GM20431 (cell line): ENCODE results near the gene NPLOC4.

Source experiments
- in situ Hi-C: fragments of 300-500 bp; cut with MseI, MboI; formaldehyde crosslinking; loops from one replicate; pipeline ENCODE4 v1.15.0; 2020; ENCODE audit warnings: low sequenced_read_pairs; ENCODE audit not compliant: unreplicated experiment

NPLOC4 gene

DNA sequence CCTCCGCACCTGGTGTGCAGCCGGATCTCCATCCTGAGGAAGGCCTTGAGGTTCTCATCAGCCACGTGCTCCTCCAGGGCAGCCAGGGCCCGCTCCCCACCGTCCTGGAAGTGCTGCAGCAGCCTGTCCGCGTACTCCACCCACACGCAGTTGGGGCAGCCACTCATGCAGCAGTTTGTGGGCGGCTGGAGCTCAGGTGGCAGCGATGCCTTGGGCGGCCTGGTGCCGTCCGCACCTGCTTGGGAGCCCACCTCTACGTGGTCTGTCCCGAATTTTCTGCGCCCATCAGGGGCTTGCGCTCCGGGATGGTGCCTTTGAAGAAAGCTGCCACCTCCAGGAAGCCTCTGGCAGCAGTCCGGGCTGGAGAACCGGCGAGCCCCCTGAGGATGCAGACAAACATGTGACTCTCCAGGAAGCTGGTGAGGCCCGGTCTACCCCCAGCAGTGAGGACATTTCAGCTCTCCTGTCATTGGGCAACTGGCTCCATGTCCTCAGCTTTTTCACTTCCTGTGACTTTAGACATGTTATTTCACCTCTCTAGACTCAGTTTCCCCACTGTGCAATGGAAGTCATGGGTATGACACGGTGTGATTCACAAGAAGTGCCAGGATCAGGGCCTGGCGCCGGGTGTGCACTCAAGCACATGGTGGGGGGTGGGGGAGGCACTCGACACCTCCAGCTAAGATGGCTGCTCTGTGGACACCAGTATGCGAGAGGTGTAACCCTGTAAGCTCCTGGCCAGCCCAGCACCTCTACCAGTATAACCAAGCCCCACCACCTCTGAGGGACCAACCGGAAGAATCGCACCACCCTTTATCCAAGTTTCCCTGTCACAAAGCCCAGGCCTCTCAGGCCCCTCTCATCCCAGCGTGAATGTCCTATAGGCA lies 28.5 kb upstream of the NPLOC4 start:
- in situ Hi-C loops, result no loop called here

DNA sequence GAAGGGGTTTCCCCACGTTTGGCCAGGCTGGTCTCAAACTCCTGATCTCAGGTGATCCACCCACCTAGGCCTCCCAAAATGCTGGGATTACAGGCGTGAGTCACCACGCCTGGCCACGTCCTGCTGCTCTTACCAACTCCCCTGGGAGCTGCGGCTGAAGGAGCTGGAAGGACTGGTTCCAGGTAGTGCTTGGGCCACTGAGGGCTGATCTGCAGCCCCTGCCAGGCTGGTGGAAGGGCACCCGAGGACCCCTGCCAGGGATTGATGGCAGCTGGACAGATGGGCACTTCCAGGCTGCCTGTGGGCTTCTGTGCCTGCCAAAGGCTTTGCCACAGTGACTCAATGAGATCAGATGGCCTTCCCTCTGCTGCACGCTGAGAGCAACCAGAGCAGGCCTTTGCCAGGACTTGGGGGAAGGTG lies 27.1 kb upstream of the NPLOC4 start:
- in situ Hi-C loops, result no loop called here

DNA sequence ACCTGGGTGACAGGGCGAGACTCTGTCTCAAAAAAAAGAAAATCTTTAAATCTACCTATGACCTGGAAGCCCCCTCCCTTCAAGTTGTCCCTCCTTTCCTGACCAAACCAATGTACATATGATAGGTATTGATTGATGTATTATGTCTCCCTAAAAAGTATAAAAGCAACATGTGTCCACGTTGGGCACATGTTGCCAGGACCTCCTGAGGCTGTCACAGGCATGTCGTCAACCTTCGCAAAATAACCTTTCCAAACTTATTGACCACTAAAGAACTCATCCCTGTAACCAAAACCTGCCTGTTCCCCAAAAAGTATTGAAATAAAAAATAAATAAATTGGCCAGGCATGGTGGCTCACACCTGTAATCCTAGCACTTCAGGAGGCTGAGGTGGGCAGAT lies 25.1 kb upstream of the NPLOC4 start:
- in situ Hi-C loops, result no loop called here

DNA sequence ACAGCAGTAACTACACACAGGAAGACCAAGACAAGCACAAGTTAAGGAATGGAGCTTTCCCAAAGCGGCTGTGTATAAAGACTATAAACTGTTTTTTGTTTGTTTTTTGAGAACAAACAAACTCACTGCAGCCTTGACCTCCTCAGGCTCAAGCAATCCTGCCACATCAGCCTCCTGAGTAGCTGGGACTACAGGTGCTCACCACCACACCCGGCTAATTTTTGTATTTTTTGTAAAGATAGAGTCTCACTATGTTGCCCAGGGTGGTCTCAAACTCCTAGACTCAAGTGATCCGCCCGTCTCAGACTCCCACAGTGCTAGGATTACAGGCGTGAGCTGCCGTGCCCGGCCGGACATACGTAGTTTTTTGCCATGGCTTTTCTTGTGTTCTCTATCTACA lies 23.5 kb upstream of the NPLOC4 start:
- in situ Hi-C loops, result no loop called here

DNA sequence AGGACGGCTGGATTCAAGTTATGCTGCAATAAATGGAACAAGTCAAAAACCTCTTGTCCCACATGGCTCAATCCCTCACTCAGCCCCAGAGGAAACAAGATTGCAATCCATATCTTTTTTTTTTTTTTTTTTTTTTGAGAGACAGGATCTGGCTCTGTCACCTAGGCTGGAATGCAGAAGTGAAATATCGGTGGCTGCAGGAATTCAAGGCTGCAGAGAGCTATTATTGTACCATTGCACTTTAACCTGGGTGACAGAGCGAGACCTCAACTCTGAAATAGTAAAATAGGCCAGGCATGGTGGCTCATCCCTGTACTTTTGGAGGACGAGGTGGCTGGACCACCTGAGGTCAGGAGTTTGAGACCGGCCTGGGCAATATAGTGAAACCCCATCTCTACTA lies 22.1 kb upstream of the NPLOC4 start:
- in situ Hi-C loops, result no loop called here

DNA sequence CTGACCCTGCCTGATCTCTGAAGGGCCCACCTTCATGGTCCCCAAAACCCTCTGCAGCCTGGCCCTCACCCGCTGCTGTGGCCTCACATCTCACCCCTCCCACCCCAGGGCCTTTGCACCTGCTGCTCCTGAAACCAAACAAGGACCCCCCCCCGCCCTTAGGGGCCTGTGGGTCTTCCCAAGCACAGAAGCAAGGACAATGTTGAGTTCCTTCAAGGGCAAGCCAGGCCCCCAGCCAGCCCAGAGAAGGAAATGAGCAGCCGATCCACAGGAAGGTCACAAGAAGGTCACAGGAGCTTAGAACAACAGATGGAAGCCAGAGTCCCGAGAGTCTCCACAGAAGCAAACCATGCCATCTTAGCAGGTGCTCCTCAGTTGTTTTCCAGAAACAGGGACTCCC lies 19.9 kb upstream of the NPLOC4 start:
- in situ Hi-C loops, result no loop called here

DNA sequence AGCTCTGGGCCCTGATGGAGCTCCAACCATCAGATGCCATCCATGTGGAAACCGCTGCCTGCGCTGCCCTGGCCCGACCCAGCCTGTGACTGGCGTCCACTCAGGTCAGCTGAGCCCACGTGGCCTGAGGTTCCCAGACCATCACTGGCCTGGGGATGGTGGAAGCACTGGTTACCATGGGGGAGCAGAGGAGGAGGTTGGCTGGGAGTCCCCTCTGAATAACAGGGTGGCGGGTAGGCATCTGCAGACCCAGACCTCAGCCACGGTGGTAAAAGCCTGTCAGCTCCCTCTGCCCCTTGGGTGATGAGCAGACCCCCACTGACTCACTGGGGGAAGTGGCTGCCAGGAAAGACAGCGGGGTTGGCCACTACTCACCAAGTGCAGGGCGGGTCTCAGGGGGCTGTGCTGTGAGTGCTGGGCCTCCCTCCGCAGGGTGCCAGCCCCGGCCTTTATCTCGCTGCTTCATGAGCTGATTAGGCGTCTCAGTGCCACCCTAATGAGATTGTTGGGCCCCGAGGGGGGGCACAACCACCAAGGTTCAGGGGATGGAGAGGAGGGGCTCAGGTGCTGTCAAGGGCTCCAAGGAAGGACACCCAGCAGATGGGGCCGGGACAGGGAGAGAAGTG lies 19.3 kb upstream of the NPLOC4 start, which contains the start of gene PDE6G:
PDE6G (minus strand) TSS at position 425 of the 626 bp plus-strand sequence. CDS start 3,237 bp downstream, outside the sequence.
- in situ Hi-C loops, result no loop called here

DNA sequence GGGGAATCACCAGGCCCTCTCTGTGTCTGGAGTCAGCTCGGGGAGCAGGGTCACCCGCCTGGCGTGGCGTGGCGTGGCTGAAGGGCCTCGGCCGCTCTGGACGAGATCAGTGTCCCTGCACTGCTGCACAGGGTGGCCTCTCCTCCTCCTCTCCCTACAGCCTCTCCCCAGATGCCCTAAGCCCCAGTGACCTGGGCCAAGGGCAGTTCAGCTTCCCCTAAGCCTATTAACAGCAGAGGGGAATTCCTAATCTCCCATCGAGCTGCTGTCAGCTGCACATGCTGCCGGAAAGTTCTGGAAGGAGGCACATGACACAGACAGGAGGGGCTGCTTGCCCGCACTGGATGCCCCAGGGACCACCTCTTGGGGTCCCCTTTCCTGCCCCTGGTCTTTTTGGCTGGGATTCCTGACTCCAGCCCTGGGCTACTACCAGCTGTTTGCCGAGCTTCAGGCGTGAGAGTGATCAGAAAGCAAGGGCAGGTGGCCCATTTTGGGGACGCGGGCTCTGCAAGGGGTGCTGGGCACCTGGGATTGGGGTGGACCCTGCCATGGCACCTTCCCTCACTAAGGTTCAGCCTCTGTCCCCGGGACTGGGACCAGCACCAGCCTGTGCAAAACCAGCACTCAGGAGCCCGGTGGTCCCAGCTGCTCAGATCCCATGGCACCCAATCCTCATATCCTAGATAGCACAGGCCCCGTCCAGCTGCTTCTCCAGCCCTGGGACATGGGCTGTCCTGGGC lies 18.6 kb upstream of the NPLOC4 start:
- in situ Hi-C loops, result no loop called here

DNA sequence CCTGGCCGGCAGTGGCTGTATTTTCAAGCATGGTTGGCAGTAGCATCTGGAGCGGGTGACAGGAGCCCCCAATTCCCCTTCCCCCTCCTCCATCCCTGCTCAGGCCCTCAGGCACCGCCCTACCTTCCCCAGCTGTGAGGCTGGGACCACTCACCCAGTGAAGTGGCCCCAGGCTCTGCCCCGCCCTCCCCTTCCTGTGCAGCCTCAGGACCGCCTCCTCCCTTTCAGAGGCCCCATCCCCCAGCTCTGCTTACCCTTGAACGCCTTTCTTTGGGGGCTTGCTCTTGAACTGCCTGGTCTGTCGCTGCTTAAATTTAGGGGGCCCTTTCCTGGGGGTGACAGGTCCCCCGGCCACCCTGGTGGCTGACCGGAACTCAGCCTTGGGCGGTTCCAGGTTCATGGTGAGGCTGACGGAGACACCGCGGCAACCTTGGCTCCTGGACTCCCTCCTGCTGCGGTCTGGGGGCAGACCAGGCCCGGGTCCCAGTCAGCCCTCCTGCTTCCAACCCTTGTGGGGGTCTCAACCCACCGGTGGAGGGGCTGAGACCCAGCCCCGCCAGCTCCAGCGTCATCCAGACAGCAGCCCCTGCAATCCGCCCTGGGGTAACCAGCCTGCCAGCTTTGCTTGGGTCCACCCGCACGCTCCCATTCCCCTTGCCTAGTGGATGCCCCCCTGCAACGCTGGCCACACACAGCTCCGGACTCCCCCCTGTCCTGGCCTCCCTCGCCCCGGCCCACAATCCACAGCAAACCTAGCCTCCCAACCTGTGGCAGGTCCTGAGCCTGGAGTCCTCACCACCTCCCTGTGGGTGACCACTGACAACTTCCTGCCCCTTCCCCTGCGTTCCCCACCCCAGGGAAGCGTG lies 16.2 kb upstream of the NPLOC4 start:
- in situ Hi-C loops, result no loop called here

DNA sequence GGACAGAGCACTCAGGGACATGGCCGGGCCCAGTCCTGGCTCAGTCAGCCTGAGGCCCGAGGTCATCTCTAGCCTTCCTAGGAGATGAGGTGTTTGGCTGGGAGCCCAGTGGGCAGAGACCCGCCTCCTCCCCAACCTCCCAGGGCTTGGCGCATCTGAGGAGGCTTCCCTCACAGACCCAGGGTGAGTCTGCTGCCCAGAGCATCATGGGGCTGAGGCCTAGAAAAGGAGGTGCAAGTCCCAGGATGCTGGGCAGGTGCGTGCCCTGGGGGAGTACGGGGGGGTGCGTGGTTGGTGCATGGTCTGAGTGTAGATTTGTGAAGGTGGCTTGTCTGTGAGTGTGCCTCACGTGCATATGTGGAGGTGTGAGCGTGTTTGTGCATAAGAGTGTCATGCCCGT lies 14.8 kb upstream of the NPLOC4 start:
- in situ Hi-C loops, result no loop called here

DNA sequence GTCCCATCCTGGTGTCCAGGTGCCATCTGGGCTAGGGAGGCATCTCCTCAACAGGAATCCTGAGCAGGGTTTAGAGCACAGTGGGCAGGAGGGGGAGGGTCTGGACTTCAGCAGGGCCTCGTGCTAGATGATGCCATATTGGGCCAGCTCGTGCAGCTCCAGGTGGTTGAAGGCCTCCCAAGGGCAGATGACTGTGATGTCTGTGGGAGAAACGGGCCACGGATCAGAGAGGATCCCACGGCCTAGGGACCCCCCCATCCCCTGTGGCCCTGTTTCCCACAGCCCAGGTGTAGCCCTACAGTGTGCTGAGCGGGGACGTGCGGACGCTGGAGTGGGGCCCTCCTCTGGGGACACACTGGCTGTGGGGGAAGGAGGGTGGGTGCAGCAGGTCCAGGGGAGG lies 14.0 kb upstream of the NPLOC4 start:
- in situ Hi-C loops, result no loop called here

DNA sequence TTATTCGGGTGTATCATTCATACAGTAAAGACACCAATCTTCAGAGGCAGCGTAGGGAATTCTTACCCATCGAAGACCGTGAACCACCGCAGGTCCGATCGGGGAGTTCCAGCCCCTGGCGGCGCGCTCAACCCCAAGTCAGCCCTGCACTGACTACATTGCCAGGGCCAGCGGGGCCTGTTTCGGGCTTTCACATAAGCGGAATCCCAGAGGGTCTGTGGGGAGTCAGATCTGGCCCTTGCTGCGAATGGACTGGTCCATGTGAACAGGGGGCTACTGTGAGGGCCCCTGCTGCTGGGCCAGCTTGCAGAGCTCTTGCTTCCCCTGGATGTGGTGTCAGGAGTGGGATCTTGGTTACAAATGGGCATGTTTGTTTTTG lies 11.8 kb upstream of the NPLOC4 start:
- in situ Hi-C loops, result no loop called here

DNA sequence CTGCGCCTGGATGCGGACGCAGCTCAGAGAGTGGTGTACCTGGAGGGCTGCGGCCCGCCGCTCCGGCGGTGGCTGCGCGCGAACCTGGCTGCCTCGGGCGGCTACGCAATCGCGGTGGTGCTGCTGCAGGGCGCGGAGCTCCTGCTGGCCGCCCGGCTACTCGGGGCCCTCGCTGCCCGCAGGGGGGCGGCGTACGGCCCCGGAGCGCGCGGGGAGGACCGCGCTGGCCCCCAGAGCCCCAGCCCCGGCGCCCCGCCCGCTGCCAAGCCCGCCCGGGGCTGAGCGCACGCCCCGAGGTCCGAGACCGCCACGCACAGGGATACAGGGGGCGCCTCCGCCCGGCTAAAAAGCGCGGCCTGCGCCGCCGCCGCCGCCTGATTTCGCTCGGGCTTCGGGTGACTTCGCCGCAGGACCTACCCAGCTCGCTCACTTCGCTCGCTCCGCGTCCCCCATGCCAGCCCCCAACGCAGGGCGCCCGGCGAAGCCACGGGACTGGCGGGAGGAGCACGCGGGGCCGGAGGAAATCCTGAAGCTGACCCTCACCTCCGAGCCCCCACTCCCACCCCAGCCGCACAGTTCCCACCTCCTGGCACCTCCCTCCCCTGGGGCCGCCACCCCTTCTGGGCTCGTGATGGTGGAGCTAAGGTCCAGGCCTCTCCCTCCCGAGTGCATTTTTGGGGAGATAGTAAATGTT lies 11.2 kb upstream of the NPLOC4 start:
- in situ Hi-C loops, result no loop called here

DNA sequence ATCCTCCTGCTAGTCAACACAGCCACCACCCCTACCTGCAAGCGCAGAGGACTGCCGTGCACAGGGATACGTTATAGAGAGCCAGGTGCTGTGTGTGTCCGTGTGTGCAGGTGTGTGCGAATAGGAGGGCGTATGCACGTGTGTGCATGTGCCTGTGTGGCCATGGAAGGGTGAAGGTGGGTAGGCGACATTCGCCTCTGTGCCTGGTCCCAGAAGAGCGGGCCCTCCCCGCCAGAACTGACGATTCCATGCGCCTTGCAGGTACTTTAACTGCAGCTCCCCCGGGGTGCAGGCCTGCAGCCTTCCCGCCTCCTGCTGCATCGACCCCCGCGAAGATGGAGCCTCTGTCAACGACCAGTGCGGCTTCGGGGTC lies 10.7 kb upstream of the NPLOC4 start:
- in situ Hi-C loops, result no loop called here

DNA sequence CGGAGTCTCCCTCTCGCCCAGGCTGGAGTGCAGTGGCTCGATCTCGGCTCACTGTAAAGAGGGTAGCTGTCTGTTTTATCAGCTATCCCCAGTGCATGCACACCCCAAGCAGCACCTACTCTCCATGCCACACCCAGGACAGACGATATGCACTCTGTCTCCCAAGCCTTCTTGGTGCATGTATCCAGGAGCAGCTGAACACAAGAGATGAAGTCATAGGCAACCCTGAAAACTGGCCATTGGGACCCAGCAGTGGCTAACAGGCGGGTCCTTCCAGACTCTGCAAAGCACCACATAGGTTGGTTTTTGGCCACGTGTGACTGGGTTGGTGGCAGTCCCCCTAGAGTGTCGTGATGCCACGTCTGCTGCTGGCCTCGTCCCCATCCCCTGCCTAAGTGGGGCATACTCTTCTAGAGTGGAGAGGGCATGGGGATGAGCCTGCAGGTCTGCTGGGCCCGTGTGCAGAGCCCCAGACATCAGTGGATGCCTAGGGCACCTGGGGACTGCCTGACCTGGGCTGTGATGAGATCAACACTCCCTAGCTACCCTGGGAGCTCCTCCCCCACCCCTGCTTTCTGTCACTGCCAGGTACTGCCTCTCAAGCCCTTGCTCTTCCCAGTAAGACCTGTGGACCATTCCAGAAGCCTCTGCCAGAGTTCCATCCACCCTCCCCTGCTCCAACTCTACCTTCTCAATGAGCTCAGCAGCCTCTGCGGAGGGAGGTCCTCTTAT lies 10.1 kb upstream of the NPLOC4 start:
- in situ Hi-C loops, result no loop called here

DNA sequence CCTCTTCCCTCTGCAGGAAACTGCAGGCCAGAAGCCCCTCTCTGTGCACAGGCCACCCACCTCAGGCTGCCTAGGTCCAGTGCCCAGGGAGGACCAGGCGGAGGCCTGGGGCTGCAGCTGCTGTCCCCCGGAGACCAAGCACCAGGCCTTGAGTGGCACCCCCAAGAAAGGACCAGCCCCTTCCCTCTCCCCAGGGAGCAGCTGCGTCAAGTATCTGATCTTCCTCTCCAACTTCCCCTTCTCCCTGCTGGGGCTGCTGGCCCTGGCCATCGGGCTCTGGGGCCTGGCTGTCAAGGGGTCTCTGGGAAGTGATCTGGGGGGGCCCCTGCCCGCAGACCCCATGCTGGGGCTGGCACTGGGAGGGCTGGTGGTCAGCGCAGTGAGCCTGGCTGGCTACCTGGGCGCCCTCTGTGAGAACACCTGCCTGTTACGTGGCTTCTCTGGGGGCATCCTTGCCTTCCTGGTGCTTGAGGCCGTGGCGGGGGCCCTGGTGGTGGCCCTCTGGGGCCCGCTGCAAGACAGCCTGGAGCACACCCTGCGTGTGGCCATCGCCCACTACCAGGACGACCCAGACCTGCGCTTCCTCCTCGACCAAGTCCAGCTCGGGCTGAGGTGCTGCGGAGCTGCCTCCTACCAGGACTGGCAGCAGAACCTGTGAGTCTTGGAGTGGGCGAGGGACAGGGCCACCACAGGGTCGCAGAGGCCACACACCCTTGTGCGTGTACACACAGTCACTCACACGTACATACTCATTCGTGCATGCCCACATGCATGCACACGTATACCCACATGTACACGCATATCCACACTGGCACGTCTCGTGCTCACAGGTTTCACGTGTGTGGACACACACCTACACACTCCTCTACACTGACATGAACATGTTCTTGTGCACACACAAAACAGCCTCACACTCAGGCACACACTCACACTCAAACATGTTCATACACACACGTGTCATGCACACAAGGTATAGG lies 8.4 kb upstream of the NPLOC4 start:
- in situ Hi-C loops, result no loop called here

DNA sequence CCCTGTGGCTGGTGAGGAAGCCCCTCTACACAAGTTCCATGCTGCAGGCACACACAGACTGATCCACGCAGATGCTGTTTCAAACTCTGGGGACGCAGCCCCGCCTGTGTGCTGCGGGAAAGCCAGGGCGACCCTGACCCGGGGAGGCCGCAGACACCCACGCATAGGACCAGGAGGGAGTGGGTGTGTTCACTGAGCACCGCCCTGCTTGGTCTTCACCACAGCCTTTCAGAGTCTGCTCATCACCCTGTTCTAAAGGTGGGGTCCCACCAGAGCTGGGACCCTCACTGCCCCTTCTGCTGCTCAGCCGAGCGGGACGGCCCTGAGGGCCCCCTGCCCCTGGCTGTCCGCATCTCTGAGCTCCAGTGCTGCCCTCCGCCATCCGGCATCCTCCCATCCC lies 7.6 kb upstream of the NPLOC4 start:
- in situ Hi-C loops, result no loop called here
